ENCODE results near the gene PTPN11. TPM values are rescaled to one million over a fixed set of nuclear protein-coding genes. Genes with fewer than 3 reads are reported as not detected.

PTPN11 gene
- total RNA-seq, 1 donor from 2014 or later, result 83.1 TPM

GRCh38 chr12:112420740-112421139 lies 2.0 kb downstream of the PTPN11 start:
- ATAC-seq (ENCODE audit: low read depth), result no peak
- peak overlapping the region; percentile 12 for H3K27ac Mint-ChIP-seq
- no peak for TF ChIP-seq CTCF (IDR thresholded peaks at IDR 0.05)
- H3K4me1 Mint-ChIP-seq, result peaks cover 47% of the 10 kb centered on the region
- no peaks in the 10 kb centered on the region for H3K9me3 Mint-ChIP-seq
- intact Hi-C loops (cut with micrococcal nuclease), result no loop called here
- no peaks in the 10 kb centered on the region for H3K27me3 Mint-ChIP-seq
- ChIA-PET POLR2A (interaction anchor here (0.6 kb wide), 1 partner anchor 8 kb away, joined by 14 read pairs; no protein-coding TSS in a partner anchor), CTCF (no interaction called here)
- peaks cover 17% of the 10 kb centered on the region for H3K36me3 Mint-ChIP-seq (ENCODE audit: low read depth)
- peak overlapping the region; percentile 58 for H3K4me3 Mint-ChIP-seq
- DNase-seq, result no peak

DNA sequence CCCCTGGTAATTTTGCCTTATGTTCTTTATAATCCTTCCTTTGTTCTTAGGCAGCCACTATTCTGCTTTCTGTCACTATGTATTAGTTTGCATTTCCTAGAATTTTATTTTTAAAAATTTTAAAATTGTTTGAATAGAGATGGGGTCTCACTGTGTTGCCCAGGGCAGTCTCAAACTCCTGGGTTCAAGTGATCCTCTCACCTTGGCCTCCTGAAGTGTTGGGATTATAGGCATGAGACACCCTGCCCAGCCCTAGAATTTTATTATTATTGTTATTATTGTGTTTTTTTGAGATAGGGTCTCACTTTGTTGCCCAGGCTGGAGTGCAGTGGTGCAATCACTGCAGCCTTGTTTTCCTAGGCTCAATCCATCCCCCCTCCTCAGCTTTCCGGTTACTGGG lies 2.6 kb downstream of the PTPN11 start:
- ATAC-seq (ENCODE audit: low read depth), result no peak
- Mint-ChIP-seq H3K4me1 (peaks cover 47% of the 10 kb centered on the region), H3K27ac (no peak overlapping the region), H3K4me3 (no peak overlapping the region), H3K36me3 (ENCODE audit: low read depth) (peaks cover 18% of the 10 kb centered on the region), H3K27me3 (no peaks in the 10 kb centered on the region), H3K9me3 (no peaks in the 10 kb centered on the region)
- no peak for TF ChIP-seq CTCF (IDR thresholded peaks at IDR 0.05)
- CTCF ChIA-PET, result no interaction called here
- intact Hi-C loops (cut with micrococcal nuclease), result no loop called here
- DNase-seq, result no peak
- POLR2A ChIA-PET, result no interaction called here

GRCh38 chr12:112422531-112422930 lies 3.8 kb downstream of the PTPN11 start:
- H3K36me3 Mint-ChIP-seq (ENCODE audit: low read depth), result peaks cover 20% of the 10 kb centered on the region
- TF ChIP-seq CTCF (IDR thresholded peaks at IDR 0.05), result no peak
- H3K27me3 Mint-ChIP-seq, result no peaks in the 10 kb centered on the region
- ChIA-PET CTCF (no interaction called here), POLR2A (no interaction called here)
- no peaks in the 10 kb centered on the region for H3K9me3 Mint-ChIP-seq
- intact Hi-C loops (cut with micrococcal nuclease), result no loop called here
- no peak overlapping the region for H3K4me3 Mint-ChIP-seq
- peaks cover 47% of the 10 kb centered on the region for H3K4me1 Mint-ChIP-seq
- no peak overlapping the region for H3K27ac Mint-ChIP-seq
- DNase-seq (no peak), ATAC-seq (ENCODE audit: low read depth) (no peak)

DNA sequence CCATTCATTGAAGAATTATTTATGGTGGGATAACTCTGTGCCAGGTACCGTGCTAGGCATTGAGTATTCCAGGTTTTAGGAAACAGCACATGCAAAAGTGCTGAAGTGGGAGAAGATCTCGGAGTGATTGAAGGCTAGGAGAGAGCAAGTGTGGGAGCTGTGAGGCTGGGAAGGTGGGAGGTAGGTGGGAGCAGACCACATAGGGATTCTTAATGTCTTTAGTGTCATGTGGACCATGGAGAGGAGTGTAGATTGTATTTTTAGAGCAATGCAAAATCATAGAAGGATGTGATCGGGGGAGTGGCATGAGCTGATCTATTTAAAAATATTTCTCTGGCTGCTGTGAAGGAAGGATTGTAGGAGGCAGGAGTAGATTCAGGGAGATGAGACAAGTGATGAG lies 5.4 kb downstream of the PTPN11 start:
- ChIA-PET CTCF (no interaction called here), POLR2A (no interaction called here)
- Mint-ChIP-seq H3K9me3 (no peaks in the 10 kb centered on the region), H3K4me1 (peaks cover 44% of the 10 kb centered on the region), H3K36me3 (ENCODE audit: low read depth) (peaks cover 20% of the 10 kb centered on the region), H3K27me3 (no peaks in the 10 kb centered on the region), H3K4me3 (no peak overlapping the region), H3K27ac (no peak overlapping the region)
- DNase-seq (no peak), ATAC-seq (ENCODE audit: low read depth) (no peak)
- intact Hi-C loops (cut with micrococcal nuclease), result no loop called here
- TF ChIP-seq CTCF (IDR thresholded peaks at IDR 0.05), result no peak

DNA sequence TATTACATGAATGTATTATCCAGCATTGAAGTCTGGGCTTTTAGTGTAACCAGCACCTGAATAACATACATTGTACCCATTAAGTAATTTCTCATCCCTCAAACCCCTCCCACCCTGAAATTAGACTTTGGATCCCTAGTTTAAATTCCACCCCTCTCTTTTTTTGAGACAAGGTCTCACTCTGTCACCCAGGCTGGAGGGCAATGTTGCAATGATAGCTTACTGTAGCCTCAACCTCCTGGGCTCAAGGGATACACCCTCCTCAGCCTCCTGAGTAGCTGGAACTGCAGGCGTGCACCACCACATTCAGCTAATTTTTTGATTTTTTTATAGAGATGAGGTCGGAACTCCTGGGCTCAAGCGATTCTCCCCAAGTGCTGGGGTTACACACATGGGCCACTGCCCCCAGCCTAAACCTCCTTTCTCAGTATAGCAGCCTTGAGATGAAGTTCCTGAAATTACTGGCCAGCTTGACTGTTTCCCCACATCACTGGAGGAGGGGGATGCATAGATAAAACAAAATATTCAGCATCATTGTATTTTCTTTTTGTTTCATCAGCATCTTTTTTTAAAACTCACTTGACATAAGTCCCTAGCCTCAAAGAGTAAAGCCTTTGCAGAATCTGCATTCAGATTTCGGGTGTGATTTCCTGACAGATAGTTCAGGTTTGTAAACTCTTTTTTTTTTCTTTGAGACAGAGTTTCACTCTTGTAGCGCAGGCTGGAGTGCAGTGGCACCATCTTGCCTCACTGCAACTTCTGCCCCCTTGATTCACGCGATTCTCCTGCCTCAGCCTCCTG lies 7.0 kb downstream of the PTPN11 start:
- no peak for TF ChIP-seq CTCF (IDR thresholded peaks at IDR 0.05)
- H3K9me3 Mint-ChIP-seq, result no peaks in the 10 kb centered on the region
- H3K4me1 Mint-ChIP-seq, result peaks cover 29% of the 10 kb centered on the region
- POLR2A ChIA-PET, result no interaction called here
- H3K36me3 Mint-ChIP-seq (ENCODE audit: low read depth), result peaks cover 16% of the 10 kb centered on the region
- DNase-seq (no peak), ATAC-seq (ENCODE audit: low read depth) (no peak)
- H3K27me3 Mint-ChIP-seq, result no peaks in the 10 kb centered on the region
- intact Hi-C loops (cut with micrococcal nuclease), result no loop called here
- H3K27ac Mint-ChIP-seq, result no peak overlapping the region
- CTCF ChIA-PET, result interaction anchor here (1.0 kb wide), 1 partner anchor 14 kb away, joined by 3 read pairs; no protein-coding TSS in a partner anchor
- no peak overlapping the region for H3K4me3 Mint-ChIP-seq

Data from activated B cell treated with CpG ODN at 0.5 μM for 24 hours (primary cell).